ENCODE measurements around the gene FEZ2. TPM values are rescaled to one million over a fixed set of nuclear protein-coding genes. Genes with fewer than 3 reads are reported as not detected.
A peak's percentile ranks its signal among the peaks of the same experiment; 100 is the strongest.

The FEZ2 gene
- total and polyA plus RNA-seq, 2 donors = 28.2 to 39.9 TPM

DNA sequence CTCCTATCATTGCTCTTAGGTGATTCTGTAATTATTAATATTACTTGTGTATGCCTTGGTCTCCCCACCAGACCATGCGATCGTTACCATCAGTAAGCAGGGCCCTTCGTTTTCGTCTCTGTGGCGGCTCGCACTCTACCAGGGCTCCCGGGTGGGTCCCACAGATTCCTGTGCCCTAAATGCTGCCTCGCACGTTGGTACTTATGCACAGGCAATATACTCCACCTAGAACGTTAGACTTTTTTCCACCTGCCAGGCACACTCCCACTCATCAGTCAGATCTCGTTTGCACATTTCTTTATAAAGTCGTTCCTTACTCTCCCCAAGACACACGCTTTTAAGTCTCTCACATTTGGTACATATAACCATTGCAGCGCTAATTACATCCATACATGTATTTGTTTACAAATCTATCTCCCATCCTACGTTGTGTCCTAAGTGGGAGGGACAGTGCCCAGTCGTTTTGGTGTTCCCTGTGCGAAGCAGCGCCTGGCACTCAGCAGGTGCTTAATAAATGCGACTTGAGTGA is 901 bp downstream of the FEZ2 start:
- WGBS = 41% methylated on average over 19 of the region's 19 CpGs
- Histone ChIP-seq H3K4me1 (ENCODE audit: control insufficient read depth in 2 of 2, insufficient read depth in 2 of 2, low read length in 2 of 2) (peaks cover 6 to 13% of the 10 kb centered on the region in 2 donors), H3K9me3 (ENCODE audit: control insufficient read depth in 2 of 2, insufficient read depth in 1 of 2, low read length in 1 of 2) (no peaks in the 10 kb centered on the region), H3K4me3 (ENCODE audit: low read length in 2 of 2) (peak overlapping the region; percentile 72 to 86), H3K27ac (ENCODE audit: low read depth in 1 of 2, low read length in 1 of 2) (no peak overlapping the region), H3K36me3 (ENCODE audit: control insufficient read depth in 2 of 2, insufficient read depth in 2 of 2, low read length in 1 of 2) (peaks cover 0 to 4% of the 10 kb centered on the region in 2 donors), H3K27me3 (ENCODE audit: control insufficient read depth in 2 of 2, insufficient read depth in 1 of 2, low read length in 1 of 2) (no peaks in the 10 kb centered on the region)
- peak in 3 of 9 donors; percentile 1 to 3 (median 2) for DNase-seq (ENCODE audit: low read depth in 6 of 9, low spot score in 9 of 9)

DNA sequence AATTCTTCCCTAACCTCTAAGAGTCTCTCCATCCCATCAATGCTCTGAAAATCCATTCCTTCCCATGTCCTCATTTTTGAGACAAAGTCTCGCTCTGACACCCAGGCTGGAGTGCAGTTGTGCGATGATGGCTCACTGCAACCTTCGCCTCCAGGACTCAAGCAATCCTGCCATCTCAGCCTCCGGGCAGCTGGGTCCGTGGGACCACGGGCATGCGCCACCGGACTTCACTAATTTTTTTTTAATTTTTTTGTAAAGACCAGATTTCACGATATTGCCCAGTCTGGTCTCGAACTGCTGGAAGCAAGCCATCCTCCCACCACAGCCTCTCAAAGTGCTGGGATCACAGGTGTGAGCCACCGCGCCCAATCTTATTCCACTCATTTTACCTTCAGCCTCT is 1.6 kb downstream of the FEZ2 start:
- Histone ChIP-seq H3K9me3 (ENCODE audit: control insufficient read depth in 2 of 2, insufficient read depth in 1 of 2, low read length in 1 of 2) (no peaks in the 10 kb centered on the region), H3K36me3 (ENCODE audit: control insufficient read depth in 2 of 2, insufficient read depth in 2 of 2, low read length in 1 of 2) (peaks cover 0 to 4% of the 10 kb centered on the region in 2 donors), H3K27me3 (ENCODE audit: control insufficient read depth in 2 of 2, insufficient read depth in 1 of 2, low read length in 1 of 2) (no peaks in the 10 kb centered on the region), H3K4me1 (ENCODE audit: control insufficient read depth in 2 of 2, insufficient read depth in 2 of 2, low read length in 2 of 2) (peaks cover 6 to 13% of the 10 kb centered on the region in 2 donors), H3K27ac (ENCODE audit: low read depth in 1 of 2, low read length in 1 of 2) (no peak overlapping the region), H3K4me3 (ENCODE audit: low read length in 2 of 2) (no peak overlapping the region)
- 99% methylated on average over 12 of the region's 12 CpGs for WGBS
- DNase-seq (ENCODE audit: low read depth in 6 of 9, low spot score in 9 of 9) = no peak

GRCh38 chr2:36594849-36595248 is 3.1 kb downstream of the FEZ2 start:
- no peaks in the 10 kb centered on the region for H3K9me3 ChIP-seq (ENCODE audit: control insufficient read depth in 2 of 2, insufficient read depth in 1 of 2, low read length in 1 of 2)
- DNase-seq (ENCODE audit: low read depth in 6 of 9, low spot score in 9 of 9) = no peak
- peaks cover 7 to 8% of the 10 kb centered on the region in 2 donors for H3K36me3 ChIP-seq (ENCODE audit: control insufficient read depth in 2 of 2, insufficient read depth in 2 of 2, low read length in 1 of 2)
- no peak overlapping the region for H3K27ac ChIP-seq (ENCODE audit: low read depth in 1 of 2, low read length in 1 of 2)
- no peak overlapping the region for H3K4me3 ChIP-seq (ENCODE audit: low read length in 2 of 2)
- 98% methylated on average over 6 of the region's 6 CpGs for WGBS
- peaks cover 6 to 13% of the 10 kb centered on the region in 2 donors for H3K4me1 ChIP-seq (ENCODE audit: control insufficient read depth in 2 of 2, insufficient read depth in 2 of 2, low read length in 2 of 2)
- no peaks in the 10 kb centered on the region for H3K27me3 ChIP-seq (ENCODE audit: control insufficient read depth in 2 of 2, insufficient read depth in 1 of 2, low read length in 1 of 2)

- 94% methylated on average over 2 of the region's 2 CpGs for WGBS
- Histone ChIP-seq H3K27me3 (ENCODE audit: control insufficient read depth in 2 of 2, insufficient read depth in 1 of 2, low read length in 1 of 2) (no peaks in the 10 kb centered on the region), H3K36me3 (ENCODE audit: control insufficient read depth in 2 of 2, insufficient read depth in 2 of 2, low read length in 1 of 2) (peaks cover 4 to 24% of the 10 kb centered on the region in 2 donors), H3K4me1 (ENCODE audit: control insufficient read depth in 2 of 2, insufficient read depth in 2 of 2, low read length in 2 of 2) (no peaks in the 10 kb centered on the region), H3K9me3 (ENCODE audit: control insufficient read depth in 2 of 2, insufficient read depth in 1 of 2, low read length in 1 of 2) (no peaks in the 10 kb centered on the region), H3K27ac (ENCODE audit: low read depth in 1 of 2, low read length in 1 of 2) (no peak overlapping the region), H3K4me3 (ENCODE audit: low read length in 2 of 2) (no peak overlapping the region)
- no peak for DNase-seq (ENCODE audit: low read depth in 6 of 9, low spot score in 9 of 9)
Observed at GRCh38 chr2:36589230-36589630, 8.7 kb downstream of the FEZ2 start.

DNA sequence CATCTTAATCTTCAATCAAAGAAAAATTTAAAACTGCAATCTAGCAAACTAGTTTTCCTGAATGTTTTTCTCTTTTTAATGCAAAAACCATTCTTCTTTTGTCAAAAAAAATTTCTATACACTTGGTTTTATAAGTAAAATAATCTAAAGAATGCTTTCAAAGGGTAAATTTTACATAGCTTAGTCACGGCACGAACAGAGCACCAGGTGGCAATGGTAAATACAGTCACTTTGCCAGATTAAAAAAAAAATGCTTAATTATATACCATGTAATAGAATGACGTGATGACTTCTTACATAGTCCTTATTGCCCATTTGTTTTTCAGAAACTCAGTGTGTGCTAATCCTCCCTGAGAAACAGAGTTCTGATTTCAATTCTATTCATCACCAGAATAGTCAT is 10.4 kb downstream of the FEZ2 start:
- 97% methylated on average over 3 of the region's 3 CpGs for WGBS
- no peaks in the 10 kb centered on the region for H3K4me1 ChIP-seq (ENCODE audit: control insufficient read depth in 2 of 2, insufficient read depth in 2 of 2, low read length in 2 of 2)
- no peaks in the 10 kb centered on the region for H3K9me3 ChIP-seq (ENCODE audit: control insufficient read depth in 2 of 2, insufficient read depth in 1 of 2, low read length in 1 of 2)
- DNase-seq (ENCODE audit: low read depth in 6 of 9, low spot score in 9 of 9) = no peak
- H3K27ac ChIP-seq (ENCODE audit: low read depth in 1 of 2, low read length in 1 of 2) = no peak overlapping the region
- peaks cover 9 to 37% of the 10 kb centered on the region in 2 donors for H3K36me3 ChIP-seq (ENCODE audit: control insufficient read depth in 2 of 2, insufficient read depth in 2 of 2, low read length in 1 of 2)
- H3K4me3 ChIP-seq (ENCODE audit: low read length in 2 of 2) = no peak overlapping the region
- no peaks in the 10 kb centered on the region for H3K27me3 ChIP-seq (ENCODE audit: control insufficient read depth in 2 of 2, insufficient read depth in 1 of 2, low read length in 1 of 2)

- 100% methylated on average over 1 of the region's 1 CpG for WGBS
- H3K36me3 ChIP-seq (ENCODE audit: control insufficient read depth in 2 of 2, insufficient read depth in 2 of 2, low read length in 1 of 2) = peaks cover 9 to 40% of the 10 kb centered on the region in 2 donors
- no peak for DNase-seq (ENCODE audit: low read depth in 6 of 9, low spot score in 9 of 9)
- no peaks in the 10 kb centered on the region for H3K4me1 ChIP-seq (ENCODE audit: control insufficient read depth in 2 of 2, insufficient read depth in 2 of 2, low read length in 2 of 2)
- H3K27me3 ChIP-seq (ENCODE audit: control insufficient read depth in 2 of 2, insufficient read depth in 1 of 2, low read length in 1 of 2) = no peaks in the 10 kb centered on the region
- no peak overlapping the region for H3K27ac ChIP-seq (ENCODE audit: low read depth in 1 of 2, low read length in 1 of 2)
- H3K9me3 ChIP-seq (ENCODE audit: control insufficient read depth in 2 of 2, insufficient read depth in 1 of 2, low read length in 1 of 2) = no peaks in the 10 kb centered on the region
- no peak overlapping the region for H3K4me3 ChIP-seq (ENCODE audit: low read length in 2 of 2)
Observed at GRCh38 chr2:36587101-36587500, 10.9 kb downstream of the FEZ2 start.

- H3K4me3 ChIP-seq (ENCODE audit: low read length in 2 of 2) = no peak overlapping the region
- DNase-seq (ENCODE audit: low read depth in 6 of 9, low spot score in 9 of 9) = no peak
- 97% methylated on average over 6 of the region's 6 CpGs for WGBS
- H3K36me3 ChIP-seq (ENCODE audit: control insufficient read depth in 2 of 2, insufficient read depth in 2 of 2, low read length in 1 of 2) = peaks cover 9 to 40% of the 10 kb centered on the region in 2 donors
- H3K27ac ChIP-seq (ENCODE audit: low read depth in 1 of 2, low read length in 1 of 2) = no peak overlapping the region
- H3K27me3 ChIP-seq (ENCODE audit: control insufficient read depth in 2 of 2, insufficient read depth in 1 of 2, low read length in 1 of 2) = no peaks in the 10 kb centered on the region
- H3K9me3 ChIP-seq (ENCODE audit: control insufficient read depth in 2 of 2, insufficient read depth in 1 of 2, low read length in 1 of 2) = no peaks in the 10 kb centered on the region
- H3K4me1 ChIP-seq (ENCODE audit: control insufficient read depth in 2 of 2, insufficient read depth in 2 of 2, low read length in 2 of 2) = no peaks in the 10 kb centered on the region
Observed at GRCh38 chr2:36586672-36587071, 11.3 kb downstream of the FEZ2 start.

- Histone ChIP-seq H3K4me1 (ENCODE audit: control insufficient read depth in 2 of 2, insufficient read depth in 2 of 2, low read length in 2 of 2) (no peaks in the 10 kb centered on the region), H3K27ac (ENCODE audit: low read depth in 1 of 2, low read length in 1 of 2) (no peak overlapping the region), H3K27me3 (ENCODE audit: control insufficient read depth in 2 of 2, insufficient read depth in 1 of 2, low read length in 1 of 2) (no peaks in the 10 kb centered on the region), H3K4me3 (ENCODE audit: low read length in 2 of 2) (no peak overlapping the region), H3K9me3 (ENCODE audit: control insufficient read depth in 2 of 2, insufficient read depth in 1 of 2, low read length in 1 of 2) (no peaks in the 10 kb centered on the region), H3K36me3 (ENCODE audit: control insufficient read depth in 2 of 2, insufficient read depth in 2 of 2, low read length in 1 of 2) (peaks cover 11 to 53% of the 10 kb centered on the region in 2 donors)
- WGBS = 100% methylated on average over 1 of the region's 1 CpG
- no peak for DNase-seq (ENCODE audit: low read depth in 6 of 9, low spot score in 9 of 9)
Observed at GRCh38 chr2:36584148-36584794, 13.7 kb downstream of the FEZ2 start.

DNA sequence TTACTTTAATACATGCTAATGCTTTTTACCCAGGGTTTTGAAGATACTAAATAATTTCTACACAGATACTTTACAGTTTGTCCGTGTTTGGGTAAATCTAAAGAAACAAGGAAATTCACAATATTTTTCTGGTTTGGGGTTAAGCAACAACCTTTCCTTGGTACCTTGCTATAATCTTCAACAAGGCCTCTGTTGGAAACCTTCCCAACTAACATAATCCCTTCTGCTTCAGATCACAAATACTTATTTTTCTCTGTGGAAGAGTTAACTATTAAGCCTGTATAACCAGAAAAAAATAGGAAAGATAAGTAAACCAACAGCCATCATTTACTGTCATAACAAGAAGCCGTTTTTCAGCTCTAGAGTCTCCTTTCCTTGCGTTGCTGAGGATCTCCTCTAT is 15.0 kb downstream of the FEZ2 start:
- Histone ChIP-seq H3K27ac (ENCODE audit: low read depth in 1 of 2, low read length in 1 of 2) (no peak overlapping the region), H3K4me3 (ENCODE audit: low read length in 2 of 2) (no peak overlapping the region), H3K4me1 (ENCODE audit: control insufficient read depth in 2 of 2, insufficient read depth in 2 of 2, low read length in 2 of 2) (no peaks in the 10 kb centered on the region), H3K27me3 (ENCODE audit: control insufficient read depth in 2 of 2, insufficient read depth in 1 of 2, low read length in 1 of 2) (no peaks in the 10 kb centered on the region), H3K9me3 (ENCODE audit: control insufficient read depth in 2 of 2, insufficient read depth in 1 of 2, low read length in 1 of 2) (no peaks in the 10 kb centered on the region), H3K36me3 (ENCODE audit: control insufficient read depth in 2 of 2, insufficient read depth in 2 of 2, low read length in 1 of 2) (peaks cover 14 to 59% of the 10 kb centered on the region in 2 donors)
- no peak for DNase-seq (ENCODE audit: low read depth in 6 of 9, low spot score in 9 of 9)
- 97% methylated on average over 3 of the region's 3 CpGs for WGBS
